SK-N-SH (cell line): ENCODE data around the gene FZD10. TPM values are rescaled to one million over a fixed set of nuclear protein-coding genes. Genes with fewer than 3 reads are reported as not detected.

Source experiments
- CTCF ChIA-PET: fragments of 300-600, 350-600 bp; formaldehyde crosslinking; extraction: SDS; loops from one replicate; lab custom pipeline; 2021; lab: Yijun Ruan, JAX
- POLR2A ChIA-PET: fragments of 350-600 bp; sonication (Branson Sonifier 250); formaldehyde crosslinking; extraction: SDS; loops from one replicate; lab custom pipeline; 2020; ENCODE audit warnings: antibody characterized with exemption, inconsistent platforms; lab: Yijun Ruan, JAX
- DNase-seq: peaks from one replicate; pipeline ENCODE4 v3.0.0; 2012
- H2AFZ ChIP-seq: fragments of 200-600 bp; sonication (generic); 2 replicates; pipeline ENCODE4 v1.8.1; 2016; ENCODE audit warnings: antibody characterized with exemption, mild to moderate bottlenecking, low read depth
- H3F3A ChIP-seq: fragments of 200-600 bp; sonication (generic); replicated peaks from 2 replicates; pipeline ENCODE3; 2016; ENCODE audit warnings: antibody characterized with exemption, mild to moderate bottlenecking; ENCODE audit not compliant: insufficient read depth
- H3K27ac ChIP-seq, 2 experiments: fragments of 200-500 bp in 1 of 2; fragments of 200-600 bp in 1 of 2; sonication (Bioruptor generic) in 1 of 2; sonication (generic), shearing (Covaris generic) in 1 of 2; 2 replicates each; pipeline versions ENCODE4 v1.5.1 to v1.6.1; 2014 to 2016; ENCODE audit warnings: low read depth in 2 of 2, inconsistent platforms in 1 of 2, low read length in 1 of 2, mild to moderate bottlenecking in 1 of 2, mixed read lengths in 1 of 2
- H3K27me3 ChIP-seq: fragments of 200-600 bp; sonication (generic), shearing (Covaris generic); 2 replicates; pipeline ENCODE4 v1.6.1; 2016; ENCODE audit warnings: mixed run types; ENCODE audit not compliant: insufficient read depth
- H3K36me3 ChIP-seq, 2 experiments: fragments of 200-500 bp in 1 of 2; fragments of 200-600 bp in 1 of 2; sonication (Bioruptor generic) in 1 of 2; sonication (generic) in 1 of 2; replicated peaks in 1 of 2; 2 replicates each; pipeline versions ENCODE3 to v1.5.1; 2014 to 2016; ENCODE audit warnings: low read length in 1 of 2, mild to moderate bottlenecking in 1 of 2; ENCODE audit not compliant: insufficient read depth in 2 of 2, control insufficient read depth in 1 of 2
- H3K4me1 ChIP-seq, 2 experiments: fragments of 200-500 bp in 1 of 2; fragments of 200-600 bp in 1 of 2; sonication (Bioruptor generic) in 1 of 2; sonication (generic), shearing (Covaris generic) in 1 of 2; 2 replicates each; pipeline versions ENCODE4 v1.5.1 to v1.6.1; 2014 to 2016; ENCODE audit warnings: low read depth in 1 of 2, low read length in 1 of 2, mixed run types in 1 of 2; ENCODE audit not compliant: insufficient read depth in 2 of 2, control insufficient read depth in 1 of 2
- H3K4me2 ChIP-seq: fragments of 200-600 bp; sonication (generic), shearing (Covaris generic); 2 replicates; pipeline ENCODE4 v1.6.1; 2017; ENCODE audit warnings: mixed run types
- H3K4me3 ChIP-seq, 2 experiments: fragments of 200-500 bp in 1 of 2; fragments of 200-600 bp in 1 of 2; sonication (Bioruptor generic) in 1 of 2; sonication (generic), shearing (Covaris generic) in 1 of 2; 2 replicates each; pipeline versions ENCODE4 v1.5.1 to v1.8.1; 2014 to 2016; ENCODE audit warnings: low read depth in 2 of 2, inconsistent platforms in 1 of 2, low read length in 1 of 2, mild to moderate bottlenecking in 1 of 2, mixed read lengths in 1 of 2, moderate library complexity in 1 of 2
- H3K79me2 ChIP-seq: fragments of 200-600 bp; sonication (generic); 2 replicates; pipeline ENCODE4 v1.8.1; 2017; ENCODE audit warnings: mild to moderate bottlenecking; ENCODE audit not compliant: insufficient read depth
- H3K9ac ChIP-seq: fragments of 200-600 bp; sonication (generic); 2 replicates; pipeline ENCODE4 v1.6.1; 2017; ENCODE audit warnings: mixed run types
- H3K9me2 ChIP-seq: fragments of 200-600 bp; sonication (generic); 2 replicates; pipeline ENCODE4 v1.6.1; 2017; ENCODE audit warnings: mixed run types
- H3K9me3 ChIP-seq: fragments of 200-600 bp; sonication (generic); 2 replicates; pipeline ENCODE4 v1.6.1; 2017; ENCODE audit warnings: mixed run types, mild to moderate bottlenecking, moderate library complexity
- H4K20me1 ChIP-seq: fragments of 200-600 bp; sonication (generic); 2 replicates; pipeline ENCODE4 v1.6.1; 2017; ENCODE audit warnings: mild to moderate bottlenecking, mixed run types; ENCODE audit not compliant: insufficient read depth
- ELF1 ChIP-seq: IDR thresholded peaks from 2 replicates; pipeline ENCODE4 v1.4.0; 2012
- IRF3 ChIP-seq: fragments of 150-350 bp; IDR thresholded peaks from 2 replicates; pipeline ENCODE4 v1.6.1; 2016; ENCODE audit warnings: mild to moderate bottlenecking, low read depth, low read length
- MEF2A ChIP-seq: IDR thresholded peaks from 2 replicates; pipeline ENCODE4 v1.4.0; 2012; ENCODE audit warnings: low read depth, borderline replicate concordance
- NFIC ChIP-seq: IDR thresholded peaks from 2 replicates; pipeline ENCODE4 v1.4.0; 2012; ENCODE audit warnings: borderline replicate concordance
- NRF1 ChIP-seq: IDR thresholded peaks from 2 replicates; pipeline ENCODE4 v1.6.1; 2012; ENCODE audit warnings: low read depth, mild to moderate bottlenecking, low read length
- POLR2AphosphoS5 ChIP-seq: IDR thresholded peaks from 2 replicates; pipeline ENCODE4 v1.6.1; 2012; ENCODE audit warnings: low read depth, low read length
- RAD21 ChIP-seq: IDR thresholded peaks from 2 replicates; pipeline ENCODE4 v1.6.1; 2012; ENCODE audit warnings: mild to moderate bottlenecking, low read length
- RFX5 ChIP-seq: IDR thresholded peaks from 2 replicates; pipeline ENCODE4 v1.6.1; 2012; ENCODE audit warnings: mild to moderate bottlenecking, improper control_type of control experiment, low read length
- RXRA ChIP-seq: IDR thresholded peaks from 2 replicates; pipeline ENCODE4 v1.4.0; 2012; ENCODE audit warnings: low read depth, mild to moderate bottlenecking, borderline replicate concordance
- SIN3A ChIP-seq: IDR thresholded peaks from 2 replicates; pipeline ENCODE4 v1.6.1; 2012; ENCODE audit warnings: low read depth, mild to moderate bottlenecking, low read length, moderate library complexity, borderline replicate concordance
- SMC3 ChIP-seq: IDR thresholded peaks from 2 replicates; pipeline ENCODE4 v1.6.1; 2012; ENCODE audit warnings: low read depth, low read length, improper control_type of control experiment
- USF2 ChIP-seq: fragments of 150-350 bp; IDR thresholded peaks from 2 replicates; pipeline ENCODE4 v1.6.1; 2017; ENCODE audit warnings: antibody characterized with exemption, low read length, low read depth, borderline replicate concordance
- ZBTB33 ChIP-seq: IDR thresholded peaks from 2 replicates; pipeline ENCODE4 v1.4.0; 2012; ENCODE audit warnings: low read depth, borderline replicate concordance
- WGBS: methylation state at CpG from one replicate; pipeline ENCODE4 v1.1.6; 2017; ENCODE audit warnings: low lambda C conversion rate; 5-methylcytosine and 5-hydroxymethylcytosine counted together
- polyA plus RNA-seq, 3 experiments: library from polyadenylated mRNA; depleted of rRNA; stranded (reverse); fragments of >200 nt; gene quantifications; 2 replicates each; pipeline ENCODE4 v1.2.3, GENCODE V29; 2012

Gene FZD10
- polyA plus RNA-seq, 1 of the 3 experiments (the other 2 are of a cell fraction): not detected

GRCh38 chr12:130181211-130181610 lies 18.9 kb downstream of the FZD10 start:
- no peaks in the 10 kb centered on the region for H3K36me3 ChIP-seq
- no peaks in the 10 kb centered on the region for H3K9me2 ChIP-seq
- H3K4me1 ChIP-seq: no peaks in the 10 kb centered on the region
- H3K27ac ChIP-seq: no peak overlapping the region
- H3K79me2 ChIP-seq: no peaks in the 10 kb centered on the region
- H3K9me3 ChIP-seq: no peaks in the 10 kb centered on the region
- ChIA-PET POLR2A (no interaction called here), CTCF (interaction anchor here (0.8 kb wide), 1 partner anchor 139 kb away, joined by 3 read pairs; no protein-coding TSS in a partner anchor)
- TF ChIP-seq RXRA (no peak), IRF3 (no peak), MEF2A (no peak)
- WGBS: 36% methylated on average over 10 of the region's 10 CpGs
- no peak overlapping the region for H3K4me2 ChIP-seq
- no peak overlapping the region for H2AFZ ChIP-seq
- no peak overlapping the region for H3K4me3 ChIP-seq
- DNase-seq: no peak
- no peak overlapping the region for H3K9ac ChIP-seq
- no peaks in the 10 kb centered on the region for H3K27me3 ChIP-seq
- no peaks in the 10 kb centered on the region for H3F3A ChIP-seq
- no peaks in the 10 kb centered on the region for H4K20me1 ChIP-seq

- Histone ChIP-seq H3K4me3 (no peak overlapping the region), H3K9me2 (no peaks in the 10 kb centered on the region), H3K27ac (no peak overlapping the region), H3K79me2 (no peaks in the 10 kb centered on the region), H4K20me1 (no peaks in the 10 kb centered on the region), H2AFZ (no peak overlapping the region), H3K9ac (no peak overlapping the region), H3K9me3 (no peaks in the 10 kb centered on the region), H3K27me3 (no peaks in the 10 kb centered on the region), H3K36me3 (no peaks in the 10 kb centered on the region), H3F3A (no peaks in the 10 kb centered on the region), H3K4me2 (no peak overlapping the region), H3K4me1 (no peaks in the 10 kb centered on the region)
- ChIA-PET POLR2A (no interaction called here), CTCF (no interaction called here)
- TF ChIP-seq IRF3 (no peak), SMC3 (no peak), RFX5 (no peak), NFIC (no peak), NRF1 (no peak), ELF1 (no peak), POLR2AphosphoS5 (no peak), RAD21 (no peak), SIN3A (no peak), ZBTB33 (no peak), USF2 (no peak)
- no peak for DNase-seq
- 35% methylated on average over 21 of the region's 23 CpGs for WGBS
These were observed 21.5 kb downstream of the FZD10 start for GRCh38 chr12:130183585-130184370.
